ENCODE data around the gene SULF2.

SULF2 gene

DNA sequence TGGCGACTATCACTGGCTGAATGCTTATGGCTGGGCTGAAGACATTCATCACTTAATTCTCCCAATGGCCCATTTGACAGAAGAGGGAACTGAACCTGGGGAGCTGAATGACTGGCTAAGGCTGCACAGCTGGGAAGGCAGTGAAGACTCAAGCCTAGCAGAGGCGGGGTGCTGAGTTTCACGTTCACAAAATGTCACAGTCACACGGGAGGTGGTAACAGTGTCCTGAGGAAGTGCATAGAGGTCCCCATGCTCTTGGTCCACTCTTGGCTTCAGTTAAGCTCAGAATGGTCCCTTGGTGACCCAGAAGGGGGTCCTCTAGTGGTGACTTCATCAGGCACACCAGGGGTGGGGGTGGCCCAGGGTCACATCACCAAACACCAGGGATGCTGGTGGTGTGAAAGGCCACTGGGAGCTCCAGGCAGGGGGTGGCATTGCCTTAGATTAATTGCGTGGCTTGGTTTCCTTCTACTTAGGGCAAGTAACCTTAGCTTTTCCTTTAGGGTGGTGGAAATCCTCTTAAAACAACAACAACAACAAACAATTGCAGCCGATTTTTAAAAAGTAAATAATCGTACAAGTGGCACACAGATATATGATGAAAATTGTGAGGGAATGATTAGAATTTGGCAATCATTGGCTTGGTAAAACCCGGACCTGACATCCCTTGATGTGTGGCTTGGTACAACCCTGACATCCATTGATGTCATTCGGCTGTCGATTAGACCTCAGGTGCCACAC lies 45.0 kb downstream of the SULF2 start:
- H3K4me1 ChIP-seq (ENCODE audit: control insufficient read depth, insufficient read depth, low read length), result no peaks in the 10 kb centered on the region
- no peaks in the 10 kb centered on the region for H3K36me3 ChIP-seq (ENCODE audit: insufficient read depth, low read length)
- peaks cover 11% of the 10 kb centered on the region for H3K27me3 ChIP-seq (ENCODE audit: control insufficient read depth, insufficient read depth, low read length)
- H3K4me2 ChIP-seq (ENCODE audit: low read length), result no peak overlapping the region
- no peaks in the 10 kb centered on the region for H3K9me3 ChIP-seq (replicated peaks; ENCODE audit: low read length)
- no peak overlapping the region for H3K9ac ChIP-seq (ENCODE audit: low read depth, low read length)
- H3K4me3 ChIP-seq (ENCODE audit: low read length), result no peak overlapping the region

DNA sequence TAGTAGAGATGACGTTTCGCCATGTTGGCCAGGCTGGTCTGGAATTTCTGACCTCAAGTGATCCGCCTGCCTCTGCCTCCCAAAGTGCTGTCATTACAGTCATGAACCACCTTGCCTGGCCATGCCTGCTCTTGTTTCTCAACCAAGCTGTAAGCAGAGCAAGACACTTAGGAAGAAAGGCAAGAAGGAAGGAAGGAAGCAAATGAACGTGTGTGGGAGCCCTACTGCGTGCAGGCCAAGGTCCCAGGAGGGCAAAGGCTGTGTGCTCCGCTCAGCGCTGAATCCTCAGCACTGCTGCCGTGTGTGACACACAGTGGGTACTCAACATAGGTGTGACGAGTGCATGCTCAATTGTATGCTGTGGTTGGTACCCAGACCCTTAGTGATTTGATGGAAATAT lies 47.4 kb downstream of the SULF2 start:
- Histone ChIP-seq H3K27me3 (ENCODE audit: control insufficient read depth, insufficient read depth, low read length) (peaks cover 11% of the 10 kb centered on the region), H3K4me1 (ENCODE audit: control insufficient read depth, insufficient read depth, low read length) (no peaks in the 10 kb centered on the region), H3K36me3 (ENCODE audit: insufficient read depth, low read length) (no peaks in the 10 kb centered on the region), H3K9ac (ENCODE audit: low read depth, low read length) (no peak overlapping the region), H3K9me3 (replicated peaks; ENCODE audit: low read length) (no peaks in the 10 kb centered on the region), H3K4me2 (ENCODE audit: low read length) (no peak overlapping the region), H3K4me3 (ENCODE audit: low read length) (no peak overlapping the region)

- H3K4me1 ChIP-seq (ENCODE audit: control insufficient read depth, insufficient read depth, low read length), result no peaks in the 10 kb centered on the region
Measured at GRCh38 chr20:47736570-47737152, 48.6 kb downstream of the SULF2 start.

GRCh38 chr20:47735412-47736400 lies 49.6 kb downstream of the SULF2 start:
- H3K4me3 ChIP-seq (ENCODE audit: low read length), result no peak overlapping the region
- no peaks in the 10 kb centered on the region for H3K9me3 ChIP-seq (replicated peaks; ENCODE audit: low read length)
- H3K9ac ChIP-seq (ENCODE audit: low read depth, low read length), result no peak overlapping the region
- H3K4me1 ChIP-seq (ENCODE audit: control insufficient read depth, insufficient read depth, low read length), result no peaks in the 10 kb centered on the region
- peaks cover 1% of the 10 kb centered on the region for H3K27me3 ChIP-seq (ENCODE audit: control insufficient read depth, insufficient read depth, low read length)
- no peaks in the 10 kb centered on the region for H3K36me3 ChIP-seq (ENCODE audit: insufficient read depth, low read length)
- no peak overlapping the region for H3K4me2 ChIP-seq (ENCODE audit: low read length)

More at GRCh38 chr20:47736570-47737152, 48.6 kb downstream of the SULF2 start:
- Histone ChIP-seq H3K27me3 (ENCODE audit: control insufficient read depth, insufficient read depth, low read length) (peaks cover 5% of the 10 kb centered on the region), H3K4me2 (ENCODE audit: low read length) (no peak overlapping the region), H3K9ac (ENCODE audit: low read depth, low read length) (no peak overlapping the region), H3K4me3 (ENCODE audit: low read length) (no peak overlapping the region), H3K36me3 (ENCODE audit: insufficient read depth, low read length) (no peaks in the 10 kb centered on the region), H3K9me3 (replicated peaks; ENCODE audit: low read length) (no peaks in the 10 kb centered on the region)

DNA sequence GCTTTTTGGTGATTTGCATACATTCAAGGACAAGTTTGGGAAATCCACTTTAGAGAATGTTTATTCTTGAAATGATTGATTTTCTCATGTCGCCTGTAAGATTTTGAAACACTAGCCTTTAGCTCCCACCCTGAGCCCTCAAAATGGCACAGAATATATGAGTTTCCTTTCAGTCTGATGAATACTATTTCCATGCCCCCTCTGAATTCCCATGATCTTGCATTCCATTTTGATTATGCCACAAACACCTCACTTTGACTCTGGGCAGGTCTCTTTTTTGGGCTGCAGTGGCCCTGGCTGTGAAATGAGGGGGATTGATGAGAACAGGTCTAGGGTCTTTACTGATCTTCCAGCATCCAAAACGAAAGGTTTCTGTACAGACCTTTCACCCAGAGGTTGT lies 50.4 kb downstream of the SULF2 start:
- H3K27me3 ChIP-seq (ENCODE audit: control insufficient read depth, insufficient read depth, low read length), result no peaks in the 10 kb centered on the region
- no peaks in the 10 kb centered on the region for H3K9me3 ChIP-seq (replicated peaks; ENCODE audit: low read length)
- H3K4me3 ChIP-seq (ENCODE audit: low read length), result no peak overlapping the region
- no peaks in the 10 kb centered on the region for H3K4me1 ChIP-seq (ENCODE audit: control insufficient read depth, insufficient read depth, low read length)
- H3K9ac ChIP-seq (ENCODE audit: low read depth, low read length), result no peak overlapping the region
- no peaks in the 10 kb centered on the region for H3K36me3 ChIP-seq (ENCODE audit: insufficient read depth, low read length)
- no peak overlapping the region for H3K4me2 ChIP-seq (ENCODE audit: low read length)

DNA sequence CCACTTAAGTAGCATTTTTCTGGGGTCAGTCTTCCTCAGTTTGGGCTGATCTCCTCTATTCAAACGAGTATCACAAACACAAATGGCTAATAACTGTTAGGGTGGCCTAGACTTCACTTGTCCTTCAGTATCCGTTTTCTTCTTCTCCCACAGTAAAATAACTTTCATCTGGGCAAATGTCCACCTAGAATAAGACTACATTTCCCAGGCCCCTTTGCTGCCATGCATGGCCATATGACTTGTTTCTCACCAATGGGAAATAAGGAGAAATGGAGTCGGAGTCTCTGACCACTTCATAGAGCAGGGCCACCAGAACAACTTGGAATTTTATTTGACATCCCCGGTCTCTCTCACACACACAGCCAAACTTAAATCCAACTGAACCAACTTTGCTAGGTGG lies 51.4 kb downstream of the SULF2 start:
- Histone ChIP-seq H3K36me3 (ENCODE audit: insufficient read depth, low read length) (no peaks in the 10 kb centered on the region), H3K9me3 (replicated peaks; ENCODE audit: low read length) (no peaks in the 10 kb centered on the region), H3K4me2 (ENCODE audit: low read length) (no peak overlapping the region), H3K4me3 (ENCODE audit: low read length) (no peak overlapping the region), H3K27me3 (ENCODE audit: control insufficient read depth, insufficient read depth, low read length) (peaks cover 3% of the 10 kb centered on the region), H3K4me1 (ENCODE audit: control insufficient read depth, insufficient read depth, low read length) (no peaks in the 10 kb centered on the region), H3K9ac (ENCODE audit: low read depth, low read length) (no peak overlapping the region)

DNA sequence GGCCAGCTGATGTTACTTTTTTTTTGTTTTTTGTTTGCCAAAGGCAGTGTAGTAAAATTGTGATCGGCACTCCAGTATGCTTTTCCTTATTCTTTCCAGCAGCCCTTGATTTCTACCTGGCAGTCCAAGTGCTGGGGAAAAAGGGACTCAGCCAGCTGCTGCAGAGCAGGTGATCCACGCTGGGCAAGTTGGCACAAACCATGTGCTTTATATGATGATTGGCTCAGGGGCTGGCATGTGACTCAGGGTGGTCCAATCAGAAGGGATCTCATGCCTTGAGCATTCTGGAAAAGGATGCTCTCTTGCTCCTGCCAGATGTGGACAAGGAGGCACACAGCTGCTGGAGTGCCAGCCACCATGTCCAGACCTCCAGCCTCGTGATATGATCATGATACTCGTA lies 54.5 kb downstream of the SULF2 start:
- Histone ChIP-seq H3K4me2 (ENCODE audit: low read length) (no peak overlapping the region), H3K9ac (ENCODE audit: low read depth, low read length) (no peak overlapping the region), H3K4me1 (ENCODE audit: control insufficient read depth, insufficient read depth, low read length) (no peaks in the 10 kb centered on the region), H3K4me3 (ENCODE audit: low read length) (no peak overlapping the region), H3K36me3 (ENCODE audit: insufficient read depth, low read length) (no peaks in the 10 kb centered on the region), H3K9me3 (replicated peaks; ENCODE audit: low read length) (no peaks in the 10 kb centered on the region), H3K27me3 (ENCODE audit: control insufficient read depth, insufficient read depth, low read length) (peaks cover 13% of the 10 kb centered on the region)

DNA sequence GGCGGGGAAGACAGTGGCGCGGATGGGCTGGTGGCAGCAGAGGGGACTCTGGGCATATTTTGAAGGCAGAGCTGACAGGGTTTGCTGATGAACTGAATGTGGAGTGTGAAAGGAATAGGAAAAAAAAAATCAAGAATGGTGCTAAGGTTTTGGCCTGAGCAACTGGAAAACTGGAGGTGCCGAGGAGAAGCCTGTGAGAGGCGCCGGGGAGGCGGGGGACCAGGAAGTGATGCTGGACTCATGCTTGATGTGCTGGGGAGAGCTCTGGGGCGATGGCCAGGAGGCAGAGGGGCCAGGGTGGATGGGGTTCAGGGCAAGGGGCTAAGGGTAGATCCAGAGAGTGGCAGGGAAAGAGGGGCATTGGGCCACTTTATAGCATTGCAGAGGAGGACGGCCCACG lies 55.8 kb downstream of the SULF2 start:
- no peaks in the 10 kb centered on the region for H3K36me3 ChIP-seq (ENCODE audit: insufficient read depth, low read length)
- H3K9me3 ChIP-seq (replicated peaks; ENCODE audit: low read length), result no peaks in the 10 kb centered on the region
- no peaks in the 10 kb centered on the region for H3K4me1 ChIP-seq (ENCODE audit: control insufficient read depth, insufficient read depth, low read length)
- no peak overlapping the region for H3K9ac ChIP-seq (ENCODE audit: low read depth, low read length)
- H3K27me3 ChIP-seq (ENCODE audit: control insufficient read depth, insufficient read depth, low read length), result peaks cover 13% of the 10 kb centered on the region
- H3K4me2 ChIP-seq (ENCODE audit: low read length), result no peak overlapping the region
- H3K4me3 ChIP-seq (ENCODE audit: low read length), result no peak overlapping the region

GRCh38 chr20:47727909-47728361 lies 57.3 kb downstream of the SULF2 start:
- H3K36me3 ChIP-seq (ENCODE audit: insufficient read depth, low read length), result no peaks in the 10 kb centered on the region
- H3K9me3 ChIP-seq (replicated peaks; ENCODE audit: low read length), result no peaks in the 10 kb centered on the region
- H3K4me3 ChIP-seq (ENCODE audit: low read length), result no peak overlapping the region
- no peaks in the 10 kb centered on the region for H3K4me1 ChIP-seq (ENCODE audit: control insufficient read depth, insufficient read depth, low read length)
- peaks cover 13% of the 10 kb centered on the region for H3K27me3 ChIP-seq (ENCODE audit: control insufficient read depth, insufficient read depth, low read length)
- H3K4me2 ChIP-seq (ENCODE audit: low read length), result no peak overlapping the region
- no peak overlapping the region for H3K9ac ChIP-seq (ENCODE audit: low read depth, low read length)

GRCh38 chr20:47727170-47727880 lies 58.0 kb downstream of the SULF2 start:
- no peaks in the 10 kb centered on the region for H3K36me3 ChIP-seq (ENCODE audit: insufficient read depth, low read length)
- H3K9ac ChIP-seq (ENCODE audit: low read depth, low read length), result no peak overlapping the region
- no peak overlapping the region for H3K4me3 ChIP-seq (ENCODE audit: low read length)

GRCh38 chr20:47726632-47727031 lies 58.6 kb downstream of the SULF2 start:
- H3K9me3 ChIP-seq (replicated peaks; ENCODE audit: low read length), result no peaks in the 10 kb centered on the region
- H3K4me1 ChIP-seq (ENCODE audit: control insufficient read depth, insufficient read depth, low read length), result no peaks in the 10 kb centered on the region
- H3K27me3 ChIP-seq (ENCODE audit: control insufficient read depth, insufficient read depth, low read length), result peaks cover 18% of the 10 kb centered on the region
- no peak overlapping the region for H3K4me2 ChIP-seq (ENCODE audit: low read length)
- no peak overlapping the region for H3K4me3 ChIP-seq (ENCODE audit: low read length)
- no peaks in the 10 kb centered on the region for H3K36me3 ChIP-seq (ENCODE audit: insufficient read depth, low read length)
- H3K9ac ChIP-seq (ENCODE audit: low read depth, low read length), result no peak overlapping the region

More at GRCh38 chr20:47727170-47727880, 58.0 kb downstream of the SULF2 start:
- H3K9me3 ChIP-seq (replicated peaks; ENCODE audit: low read length), result no peaks in the 10 kb centered on the region
- no peak overlapping the region for H3K4me2 ChIP-seq (ENCODE audit: low read length)
- H3K27me3 ChIP-seq (ENCODE audit: control insufficient read depth, insufficient read depth, low read length), result peaks cover 13% of the 10 kb centered on the region
- H3K4me1 ChIP-seq (ENCODE audit: control insufficient read depth, insufficient read depth, low read length), result no peaks in the 10 kb centered on the region

Data from skeletal muscle satellite cell (primary cell).